ENCODE results near the gene ZKSCAN1.

- TF ChIP-seq CTCF (IDR thresholded peaks at IDR 0.05) (no peak), POLR2A (IDR thresholded peaks at IDR 0.05) (no peak)
These were observed 5.9 kb downstream of the ZKSCAN1 start for GRCh38 chr7:100021297-100021696.

Measured in esophagus squamous epithelium (tissue), 4 donors.